HG03520 (cell line): ENCODE data around the gene AADACL4.

Experiments used
- ATAC-seq: cut with Tn5 transposase; IDR thresholded peaks from one replicate; pipeline ENCODE4 v1.9.1; 2021; ENCODE audit warnings: mild to moderate bottlenecking, moderate library complexity; ENCODE audit not compliant: unreplicated experiment

The AADACL4 gene

GRCh38 chr1:12610941-12611340 lies 32.9 kb upstream of the AADACL4 start:
- ATAC-seq: no peak

- ATAC-seq: no peak
Observed at GRCh38 chr1:12613180-12613579, 30.7 kb upstream of the AADACL4 start.

DNA sequence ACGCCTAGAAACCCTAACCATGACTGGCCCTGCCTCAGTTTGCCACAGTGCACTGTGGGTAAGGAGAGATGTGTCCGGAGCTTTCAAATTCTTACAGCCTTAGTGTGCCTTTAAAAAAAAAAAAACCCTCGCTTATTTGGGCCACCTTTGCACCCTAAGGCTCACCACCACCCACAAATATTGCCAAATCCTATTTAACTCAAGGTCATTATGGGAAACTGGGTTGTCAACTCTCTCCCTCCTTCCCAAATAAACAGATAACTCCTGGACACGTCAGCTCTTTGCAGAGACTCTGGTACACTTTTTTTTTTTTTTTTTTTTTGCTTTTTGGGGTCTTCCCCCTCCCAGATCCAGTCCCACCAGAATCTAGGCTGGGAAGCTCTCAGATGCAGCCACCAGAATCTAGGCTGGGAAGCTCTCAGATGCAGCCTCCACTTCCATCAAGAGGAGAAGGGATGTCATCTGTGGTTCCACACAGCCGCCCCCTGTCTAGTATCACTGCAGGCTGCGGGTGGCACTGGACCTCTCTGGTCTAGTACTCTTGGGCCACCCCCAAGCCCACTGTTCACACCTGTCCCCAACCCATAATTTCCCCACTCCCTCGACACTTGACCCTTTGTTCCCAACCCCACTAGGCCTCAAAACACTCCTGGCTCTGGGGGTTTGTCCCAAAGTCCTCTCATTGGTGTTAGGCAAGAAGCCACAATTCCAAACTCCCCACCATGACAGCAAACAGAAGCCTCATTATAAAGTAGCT lies 29.3 kb upstream of the AADACL4 start:
- no peak for ATAC-seq

DNA sequence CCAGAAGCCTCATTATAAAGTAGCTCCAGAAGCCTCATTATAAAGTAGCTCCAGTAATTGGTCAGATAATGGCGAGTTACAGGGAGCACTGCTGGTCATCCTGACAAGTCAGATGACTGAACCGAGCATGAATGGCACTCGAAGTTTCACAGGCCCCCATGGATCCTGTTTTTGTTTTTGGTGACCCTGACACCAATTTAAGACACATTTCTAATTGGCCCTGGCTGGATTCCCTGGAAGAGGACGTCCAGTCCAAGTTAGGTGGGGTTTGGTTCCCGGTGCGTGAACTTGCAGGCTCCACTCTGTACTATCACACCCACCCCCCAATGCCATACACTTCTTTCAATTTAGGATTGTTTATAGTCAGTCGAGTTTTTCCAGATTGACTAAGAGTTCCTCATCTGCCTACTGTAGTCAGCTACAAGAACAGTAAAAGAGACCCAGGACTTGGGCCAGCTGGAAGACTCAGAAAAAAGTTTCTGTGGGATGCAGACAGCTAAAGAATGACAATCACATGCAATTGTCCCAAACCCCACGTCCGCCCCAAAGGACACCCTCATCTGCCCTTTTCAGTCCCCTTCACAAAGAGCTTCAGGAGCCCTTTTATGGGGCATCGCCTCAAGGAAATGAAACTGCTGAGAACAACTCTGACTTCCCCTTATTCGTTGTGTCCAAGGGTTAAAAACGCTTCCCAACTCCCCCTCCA lies 28.6 kb upstream of the AADACL4 start:
- no peak for ATAC-seq

DNA sequence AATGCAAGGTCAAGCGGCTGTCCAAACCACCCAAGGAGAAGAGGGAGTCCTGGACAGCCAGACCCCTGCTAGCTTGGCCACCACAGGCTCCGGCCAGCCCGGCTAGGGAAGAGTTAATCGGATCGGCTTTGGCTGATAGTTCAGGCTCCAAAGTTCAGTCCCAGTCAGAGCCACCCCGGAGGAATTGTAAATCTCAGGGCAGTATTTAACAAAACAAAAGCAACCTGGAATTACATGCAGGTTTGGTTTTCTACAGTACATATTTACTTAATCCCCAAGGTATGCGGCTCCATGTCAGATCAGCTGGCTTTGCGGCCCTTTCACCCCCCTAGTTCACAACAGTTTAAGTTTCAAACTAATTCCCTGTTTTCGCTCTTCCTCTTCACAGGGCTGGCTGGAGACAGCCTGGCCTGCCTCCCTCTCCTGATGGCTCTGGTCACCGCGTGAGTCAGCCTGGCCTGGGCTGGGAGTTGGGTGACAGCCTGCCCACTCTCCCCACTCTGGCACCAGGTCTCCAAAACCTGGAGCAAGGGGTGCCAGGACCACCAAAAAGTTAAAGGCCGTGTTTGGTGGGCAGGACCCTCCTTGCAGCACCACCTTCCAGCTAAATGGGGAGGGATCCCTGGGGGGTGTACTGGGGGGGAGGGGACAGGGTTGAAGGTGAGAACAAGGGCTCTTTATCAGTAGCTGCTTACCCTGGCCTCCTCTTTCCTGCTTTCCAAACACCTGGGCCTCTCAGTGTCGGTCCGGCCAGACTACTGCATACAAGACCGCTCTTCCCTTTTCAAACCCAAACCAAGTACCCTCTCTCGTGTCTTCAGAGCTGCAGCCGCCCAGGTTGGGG lies 27.8 kb upstream of the AADACL4 start:
- ATAC-seq: no peak

DNA sequence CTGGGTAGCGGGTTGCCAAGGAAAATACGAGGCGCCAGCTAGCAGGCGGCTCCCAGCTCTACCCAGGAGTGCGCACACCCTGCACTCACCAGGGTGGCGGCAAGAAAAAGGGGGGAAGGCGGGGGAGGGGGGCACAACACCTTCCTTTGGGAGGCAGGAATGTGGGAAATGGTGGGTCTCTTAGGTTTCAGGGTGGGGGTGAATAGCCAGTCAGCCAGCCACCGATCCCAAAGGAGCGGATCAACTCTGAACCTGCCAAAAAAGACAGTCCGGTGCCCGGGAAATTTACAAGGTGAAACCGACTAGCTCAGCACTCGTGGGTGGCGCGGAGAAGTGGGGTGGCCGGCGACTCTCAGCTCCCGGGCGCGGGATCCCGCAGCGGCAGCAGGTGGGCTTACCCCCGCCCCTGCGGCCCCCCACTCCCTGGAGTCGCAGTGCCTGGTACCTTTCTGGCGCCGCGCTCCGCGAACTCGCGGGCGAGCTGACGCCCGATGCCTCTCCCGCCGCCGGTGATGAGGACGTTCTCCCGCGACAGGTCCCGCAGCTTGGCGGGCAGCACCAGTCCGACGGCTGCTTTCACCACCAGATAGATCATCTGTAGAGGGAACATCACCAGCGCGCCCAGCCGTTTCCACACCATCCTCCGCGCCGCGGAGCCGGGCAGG lies 27.0 kb upstream of the AADACL4 start:
- ATAC-seq: no peak

- ATAC-seq: no peak
Observed at GRCh38 chr1:12617511-12617900, 26.4 kb upstream of the AADACL4 start.

GRCh38 chr1:12617901-12618660 lies 25.8 kb upstream of the AADACL4 start, which contains the start of gene DHRS3:
TSS of gene DHRS3 (minus strand) at chr1:12618210. CDS start at chr1:12617348, 862 bp downstream.
- ATAC-seq: no peak

- no peak for ATAC-seq
Observed at GRCh38 chr1:12618661-12618964, 25.3 kb upstream of the AADACL4 start.

- ATAC-seq: no peak
Observed at GRCh38 chr1:12618965-12619791, 24.7 kb upstream of the AADACL4 start.

- peak; percentile 37 for ATAC-seq
Observed at GRCh38 chr1:12619792-12620487, 23.9 kb upstream of the AADACL4 start.

DNA sequence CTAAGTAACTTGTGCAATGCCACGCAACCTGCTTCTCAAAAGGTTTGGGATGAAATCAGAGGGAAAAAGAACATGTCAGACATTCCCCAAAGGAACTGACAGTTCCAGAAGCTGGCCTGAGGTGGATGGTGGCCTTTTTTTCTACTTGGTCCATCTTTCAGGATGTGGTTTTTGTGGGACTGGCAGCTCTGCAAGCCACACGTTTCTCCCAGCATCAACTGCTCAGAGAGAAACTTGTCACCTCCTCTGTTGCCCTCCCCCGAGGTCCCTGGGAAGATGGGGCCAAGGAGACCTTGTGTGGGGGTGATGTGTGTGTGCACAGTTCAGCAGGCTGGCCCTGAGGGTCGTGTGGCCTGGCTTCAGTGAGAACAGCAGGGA lies 23.4 kb upstream of the AADACL4 start:
- no peak for ATAC-seq

DNA sequence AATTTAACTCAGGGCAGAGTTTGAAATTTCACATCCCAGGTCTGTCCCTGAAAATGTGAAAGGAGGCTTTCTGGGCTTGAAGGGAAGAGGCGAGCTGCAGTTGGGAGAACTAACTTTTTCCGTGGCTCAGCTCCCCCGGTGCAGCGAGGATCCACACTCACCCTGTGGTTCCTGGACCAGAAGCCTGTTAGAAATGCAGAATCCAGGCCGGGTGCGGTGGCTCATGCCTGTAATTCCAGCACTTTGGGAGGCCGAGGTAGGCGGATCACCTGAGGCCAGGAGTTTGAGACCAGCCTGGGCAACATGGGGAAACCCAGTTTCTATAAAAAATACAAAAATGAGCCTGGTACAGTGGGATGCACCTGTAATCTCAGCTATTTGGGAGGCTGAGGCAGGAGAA lies 23.0 kb upstream of the AADACL4 start:
- no peak for ATAC-seq

DNA sequence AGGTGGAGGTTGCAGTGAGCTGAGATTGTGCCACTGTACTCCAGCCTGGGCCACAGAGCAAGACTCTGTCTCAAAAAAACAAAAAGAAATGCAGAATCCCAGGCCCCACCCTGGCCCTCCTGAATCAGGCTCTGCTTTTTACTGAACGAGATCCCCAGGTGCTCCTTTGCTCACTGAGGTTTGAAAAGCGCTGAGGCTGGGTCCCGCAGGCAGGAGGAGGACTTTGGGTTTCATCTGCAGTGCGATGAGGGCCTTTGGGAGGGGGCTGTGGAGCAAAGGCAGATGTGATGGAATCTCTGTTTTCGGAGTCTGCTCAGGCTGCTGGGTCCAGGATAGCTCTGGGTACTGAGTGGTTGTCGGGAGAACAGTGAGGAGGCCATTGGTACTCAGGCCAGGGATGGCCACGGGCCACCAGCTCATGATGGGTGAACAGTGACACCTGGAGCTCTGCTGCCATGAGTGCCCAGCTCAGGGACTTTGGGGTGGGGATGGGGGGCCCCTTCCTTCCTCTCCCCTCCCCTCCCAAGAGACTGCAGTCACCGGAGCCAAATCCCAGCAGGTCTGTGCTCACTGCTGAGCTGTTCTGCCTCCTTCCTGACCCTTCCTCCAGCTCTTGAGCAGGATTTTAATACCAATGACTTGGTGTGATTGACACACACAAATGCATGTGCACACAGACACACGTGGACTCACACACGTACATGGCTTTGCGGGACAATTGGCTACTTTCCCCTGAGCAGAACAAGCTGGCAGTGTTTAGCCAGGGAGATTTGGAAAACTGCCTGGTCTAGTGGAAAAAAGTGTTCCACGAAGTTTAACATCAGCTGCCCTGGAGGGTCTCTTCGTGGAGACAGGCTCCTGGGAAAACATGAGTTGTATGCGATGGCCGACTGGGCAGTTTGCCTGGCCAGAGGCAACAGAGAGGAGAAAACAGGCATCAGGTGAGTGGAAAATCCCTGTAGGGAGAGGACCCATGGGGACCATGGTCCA lies 22.2 kb upstream of the AADACL4 start:
- no peak for ATAC-seq

- ATAC-seq: no peak
Observed at GRCh38 chr1:12622506-12622905, 21.4 kb upstream of the AADACL4 start.

DNA sequence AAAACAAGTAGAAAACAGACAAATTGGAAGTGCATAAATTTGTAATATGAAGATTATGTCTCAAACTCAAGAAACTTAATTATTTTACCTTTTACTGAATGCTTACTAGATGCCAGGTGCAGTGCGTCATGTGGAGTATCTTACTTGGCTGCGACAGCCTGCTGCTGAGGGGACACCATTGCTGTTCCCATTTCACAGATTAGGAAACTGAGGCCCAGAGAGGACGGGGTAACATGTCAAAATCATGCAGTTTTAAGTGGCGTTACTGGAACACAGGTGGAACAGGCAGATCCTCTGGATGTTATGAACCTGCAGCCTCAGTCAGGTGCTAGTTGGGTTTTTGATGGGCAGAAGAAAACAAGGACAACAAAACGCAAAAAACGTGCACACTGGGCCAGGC lies 18.6 kb upstream of the AADACL4 start:
- no peak for ATAC-seq

- no peak for ATAC-seq
Observed at GRCh38 chr1:12626888-12627287, 17.0 kb upstream of the AADACL4 start.

DNA sequence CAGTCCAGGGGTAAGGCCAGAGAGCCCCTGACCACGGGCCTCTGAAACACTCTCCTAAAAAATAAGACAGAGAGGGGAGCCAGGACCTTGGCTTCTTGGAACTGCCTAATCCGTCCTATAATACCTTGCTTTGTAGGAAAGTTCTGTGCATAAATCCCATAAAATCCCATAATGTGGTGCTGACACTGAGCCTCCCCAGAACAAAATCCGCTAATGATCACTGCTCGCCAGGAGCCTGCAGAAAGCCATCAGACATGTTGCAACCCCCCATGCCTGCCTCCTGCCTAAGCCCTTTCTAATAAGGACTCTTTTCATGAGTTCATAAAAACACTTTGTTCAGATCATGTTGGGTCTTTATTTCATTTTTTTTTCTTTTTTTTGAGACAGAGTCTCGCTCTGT lies 16.6 kb upstream of the AADACL4 start:
- no peak for ATAC-seq
